HEK293 (cell line): ENCODE measurements around the gene MYLK2.

Experiments used
- REST ChIP-seq: fragments of 450-650 bp; formaldehyde crosslinking; IDR thresholded peaks from 2 replicates; pipeline ENCODE4 v1.5.1; 2016; ENCODE audit warnings: missing biosample characterization, missing genetic modification characterization
- ZBTB1 ChIP-seq: fragments of 450-650 bp; formaldehyde crosslinking; IDR thresholded peaks from 2 replicates; pipeline ENCODE4 v1.5.1; 2016; ENCODE audit warnings: missing biosample characterization, missing genetic modification characterization
- ZIC2 ChIP-seq: fragments of 450-650 bp; formaldehyde crosslinking; IDR thresholded peaks from 2 replicates; pipeline ENCODE4 v1.5.1; 2016; ENCODE audit warnings: missing biosample characterization, missing genetic modification characterization
- ZNF114 ChIP-seq: fragments of 450-650 bp; formaldehyde crosslinking; IDR thresholded peaks from 2 replicates; pipeline ENCODE4 v1.5.0; 2017; ENCODE audit warnings: missing biosample characterization, missing genetic modification characterization
- ZNF138 ChIP-seq: fragments of 450-650 bp; formaldehyde crosslinking; IDR thresholded peaks from 2 replicates; pipeline ENCODE4 v1.5.1; 2016; ENCODE audit warnings: missing biosample characterization, missing genetic modification characterization, borderline replicate concordance
- ZNF155 ChIP-seq: fragments of 450-650 bp; formaldehyde crosslinking; IDR thresholded peaks from 2 replicates; pipeline ENCODE4 v1.5.1; 2016; ENCODE audit warnings: missing biosample characterization, missing genetic modification characterization
- ZNF174 ChIP-seq: fragments of 450-650 bp; formaldehyde crosslinking; IDR thresholded peaks from 2 replicates; pipeline ENCODE4 v1.5.0; 2017; ENCODE audit warnings: missing biosample characterization, mild to moderate bottlenecking, missing genetic modification characterization
- ZNF521 ChIP-seq: fragments of 450-650 bp; formaldehyde crosslinking; IDR thresholded peaks from 2 replicates; pipeline ENCODE4 v1.5.1; 2017; ENCODE audit warnings: missing biosample characterization, mild to moderate bottlenecking, missing genetic modification characterization
- ZNF555 ChIP-seq: fragments of 450-650 bp; formaldehyde crosslinking; conservative IDR thresholded peaks from 2 replicates; pipeline ENCODE4 v1.5.1; 2017; ENCODE audit warnings: missing biosample characterization, mild to moderate bottlenecking, missing genetic modification characterization, inconsistent platforms
- ZNF785 ChIP-seq: fragments of 450-650 bp; formaldehyde crosslinking; IDR thresholded peaks from 2 replicates; pipeline ENCODE4 v1.5.1; 2016; ENCODE audit warnings: missing biosample characterization, missing genetic modification characterization
- TF ChIP-seq, protein P1 (sequence below): fragments of 450-650 bp; formaldehyde crosslinking; IDR thresholded peaks from 2 replicates; pipeline ENCODE4 v1.5.1; 2016; ENCODE audit warnings: missing biosample characterization, missing genetic modification characterization
- TF ChIP-seq, protein P2 (sequence below): fragments of 450-650 bp; formaldehyde crosslinking; IDR thresholded peaks from 2 replicates; pipeline ENCODE4 v1.5.0; 2017; ENCODE audit warnings: missing biosample characterization, missing genetic modification characterization, borderline replicate concordance
- TF ChIP-seq, protein P3 (sequence below): fragments of 450-650 bp; formaldehyde crosslinking; IDR thresholded peaks from 2 replicates; pipeline ENCODE4 v1.5.1; 2017; ENCODE audit warnings: missing biosample characterization, missing genetic modification characterization

DNA sequence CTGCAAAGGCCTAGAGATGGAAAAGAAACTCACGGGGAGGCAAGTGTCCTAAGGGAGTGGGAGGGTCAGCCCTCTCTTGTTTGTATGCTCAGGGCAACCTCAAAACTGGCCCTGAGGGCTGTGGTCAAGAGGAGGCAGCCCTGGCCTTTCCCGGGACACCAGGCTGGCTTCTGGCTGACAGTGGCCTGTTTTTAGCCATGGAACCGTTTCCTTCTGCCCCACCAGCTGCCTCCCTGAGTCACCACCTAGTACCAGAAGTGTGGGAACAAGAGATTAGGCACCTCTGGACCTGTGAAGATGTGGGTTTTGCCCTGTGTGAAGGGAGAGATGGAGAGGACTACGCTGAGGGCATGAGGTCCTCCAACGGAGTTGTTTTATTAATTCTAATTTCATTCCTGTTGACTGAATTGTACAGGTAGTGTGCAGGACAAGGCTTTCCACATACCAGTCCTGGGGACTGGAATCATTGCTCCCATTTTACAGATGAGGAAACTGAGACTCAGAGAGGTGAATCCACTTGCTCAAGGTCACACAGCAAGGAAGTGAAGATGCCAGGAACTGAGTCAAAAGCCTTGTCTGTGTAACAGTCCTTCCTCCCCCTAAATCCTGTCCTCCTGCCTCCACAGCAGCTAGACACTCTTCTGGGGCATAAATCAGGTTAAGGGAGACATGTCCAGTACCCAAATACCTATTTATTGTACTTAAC is 20.8 kb downstream of the MYLK2 start:
- TF ChIP-seq ZNF174 (tag by site-specific recombination), result no peak
- no peak for TF ChIP-seq ZNF555
- no peak for TF ChIP-seq ZNF521 (tag by site-specific recombination)
- TF ChIP-seq, protein P1, sequence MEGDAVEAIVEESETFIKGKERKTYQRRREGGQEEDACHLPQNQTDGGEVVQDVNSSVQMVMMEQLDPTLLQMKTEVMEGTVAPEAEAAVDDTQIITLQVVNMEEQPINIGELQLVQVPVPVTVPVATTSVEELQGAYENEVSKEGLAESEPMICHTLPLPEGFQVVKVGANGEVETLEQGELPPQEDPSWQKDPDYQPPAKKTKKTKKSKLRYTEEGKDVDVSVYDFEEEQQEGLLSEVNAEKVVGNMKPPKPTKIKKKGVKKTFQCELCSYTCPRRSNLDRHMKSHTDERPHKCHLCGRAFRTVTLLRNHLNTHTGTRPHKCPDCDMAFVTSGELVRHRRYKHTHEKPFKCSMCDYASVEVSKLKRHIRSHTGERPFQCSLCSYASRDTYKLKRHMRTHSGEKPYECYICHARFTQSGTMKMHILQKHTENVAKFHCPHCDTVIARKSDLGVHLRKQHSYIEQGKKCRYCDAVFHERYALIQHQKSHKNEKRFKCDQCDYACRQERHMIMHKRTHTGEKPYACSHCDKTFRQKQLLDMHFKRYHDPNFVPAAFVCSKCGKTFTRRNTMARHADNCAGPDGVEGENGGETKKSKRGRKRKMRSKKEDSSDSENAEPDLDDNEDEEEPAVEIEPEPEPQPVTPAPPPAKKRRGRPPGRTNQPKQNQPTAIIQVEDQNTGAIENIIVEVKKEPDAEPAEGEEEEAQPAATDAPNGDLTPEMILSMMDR (tag by site-specific recombination), result no peak
- no peak for TF ChIP-seq ZNF155 (tag by site-specific recombination)
- no peak for TF ChIP-seq ZIC2
- TF ChIP-seq, protein P2, sequence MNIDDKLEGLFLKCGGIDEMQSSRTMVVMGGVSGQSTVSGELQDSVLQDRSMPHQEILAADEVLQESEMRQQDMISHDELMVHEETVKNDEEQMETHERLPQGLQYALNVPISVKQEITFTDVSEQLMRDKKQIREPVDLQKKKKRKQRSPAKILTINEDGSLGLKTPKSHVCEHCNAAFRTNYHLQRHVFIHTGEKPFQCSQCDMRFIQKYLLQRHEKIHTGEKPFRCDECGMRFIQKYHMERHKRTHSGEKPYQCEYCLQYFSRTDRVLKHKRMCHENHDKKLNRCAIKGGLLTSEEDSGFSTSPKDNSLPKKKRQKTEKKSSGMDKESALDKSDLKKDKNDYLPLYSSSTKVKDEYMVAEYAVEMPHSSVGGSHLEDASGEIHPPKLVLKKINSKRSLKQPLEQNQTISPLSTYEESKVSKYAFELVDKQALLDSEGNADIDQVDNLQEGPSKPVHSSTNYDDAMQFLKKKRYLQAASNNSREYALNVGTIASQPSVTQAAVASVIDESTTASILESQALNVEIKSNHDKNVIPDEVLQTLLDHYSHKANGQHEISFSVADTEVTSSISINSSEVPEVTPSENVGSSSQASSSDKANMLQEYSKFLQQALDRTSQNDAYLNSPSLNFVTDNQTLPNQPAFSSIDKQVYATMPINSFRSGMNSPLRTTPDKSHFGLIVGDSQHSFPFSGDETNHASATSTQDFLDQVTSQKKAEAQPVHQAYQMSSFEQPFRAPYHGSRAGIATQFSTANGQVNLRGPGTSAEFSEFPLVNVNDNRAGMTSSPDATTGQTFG (tag by site-specific recombination), result no peak
- no peak for TF ChIP-seq ZBTB1
- TF ChIP-seq, protein P3, sequence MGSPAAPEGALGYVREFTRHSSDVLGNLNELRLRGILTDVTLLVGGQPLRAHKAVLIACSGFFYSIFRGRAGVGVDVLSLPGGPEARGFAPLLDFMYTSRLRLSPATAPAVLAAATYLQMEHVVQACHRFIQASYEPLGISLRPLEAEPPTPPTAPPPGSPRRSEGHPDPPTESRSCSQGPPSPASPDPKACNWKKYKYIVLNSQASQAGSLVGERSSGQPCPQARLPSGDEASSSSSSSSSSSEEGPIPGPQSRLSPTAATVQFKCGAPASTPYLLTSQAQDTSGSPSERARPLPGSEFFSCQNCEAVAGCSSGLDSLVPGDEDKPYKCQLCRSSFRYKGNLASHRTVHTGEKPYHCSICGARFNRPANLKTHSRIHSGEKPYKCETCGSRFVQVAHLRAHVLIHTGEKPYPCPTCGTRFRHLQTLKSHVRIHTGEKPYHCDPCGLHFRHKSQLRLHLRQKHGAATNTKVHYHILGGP (tag by site-specific recombination), result no peak
- TF ChIP-seq REST (tag by site-specific recombination), result no peak
- no peak for TF ChIP-seq ZNF138 (tag by site-specific recombination)
- TF ChIP-seq ZNF785 (tag by site-specific recombination), result no peak
- no peak for TF ChIP-seq ZNF114 (tag by site-specific recombination)
